H9 (cell line): ENCODE results near the gene RASGRF1. TPM values are rescaled to one million over a fixed set of nuclear protein-coding genes. Genes with fewer than 3 reads are reported as not detected.

ENCODE experiments used
- DNase-seq: peaks from one replicate; pipeline ENCODE4 v3.0.0-alpha.2; 2017
- H2AFZ ChIP-seq: one replicate; pipeline ENCODE4 v1.6.1; 2013; ENCODE audit warnings: mild to moderate bottlenecking, low read length, control low read depth, moderate library complexity
- H2AK5ac ChIP-seq: 2 replicates; pipeline ENCODE4 v1.6.1; 2013; ENCODE audit warnings: low read length, control low read depth, mixed read lengths; ENCODE audit not compliant: insufficient read length
- H2BK120ac ChIP-seq: one replicate; pipeline ENCODE4 v1.6.1; 2013; ENCODE audit warnings: low read depth, mild to moderate bottlenecking, low read length, control low read depth, inconsistent platforms; ENCODE audit not compliant: poor library complexity, severe bottlenecking
- H2BK12ac ChIP-seq: 2 replicates; pipeline ENCODE4 v1.6.1; 2013; ENCODE audit warnings: low read length, control low read depth, mixed read lengths, low read depth; ENCODE audit not compliant: insufficient read length
- H2BK15ac ChIP-seq: 2 replicates; pipeline ENCODE4 v1.6.1; 2013; ENCODE audit warnings: low read depth, low read length, control low read depth
- H2BK20ac ChIP-seq: one replicate; pipeline ENCODE4 v1.6.1; 2013; ENCODE audit warnings: low read depth, mild to moderate bottlenecking, low read length, control low read depth, inconsistent platforms; ENCODE audit not compliant: poor library complexity, severe bottlenecking
- H2BK5ac ChIP-seq: 2 replicates; pipeline ENCODE4 v1.6.1; 2013; ENCODE audit warnings: low read length, control low read depth, mixed read lengths; ENCODE audit not compliant: insufficient read length
- H3K14ac ChIP-seq: 2 replicates; pipeline ENCODE4 v1.6.1; 2013; ENCODE audit warnings: low read length, control low read depth; ENCODE audit not compliant: insufficient read depth
- H3K18ac ChIP-seq: 2 replicates; pipeline ENCODE4 v1.6.1; 2013; ENCODE audit warnings: low read depth, mild to moderate bottlenecking, mixed read lengths, low read length, control low read depth; ENCODE audit not compliant: insufficient read length
- H3K23ac ChIP-seq: 2 replicates; pipeline ENCODE4 v1.6.1; 2013; ENCODE audit warnings: low read length, control low read depth, mixed read lengths, low read depth; ENCODE audit not compliant: insufficient read length
- H3K23me2 ChIP-seq: 2 replicates; pipeline ENCODE4 v1.6.1; 2013; ENCODE audit warnings: low read depth, mild to moderate bottlenecking, mixed read lengths, low read length, control low read depth; ENCODE audit not compliant: insufficient read length, poor library complexity, severe bottlenecking
- H3K27ac ChIP-seq: 2 replicates; pipeline ENCODE4 v1.5.1; 2013; ENCODE audit warnings: low read length, control low read depth, mixed read lengths, low read depth; ENCODE audit not compliant: insufficient read length
- H3K27me3 ChIP-seq: 2 replicates; pipeline ENCODE4 v1.6.1; 2013; ENCODE audit warnings: low read length, control low read depth, inconsistent platforms; ENCODE audit not compliant: insufficient read depth
- H3K4ac ChIP-seq: 2 replicates; pipeline ENCODE4 v1.6.1; 2013; ENCODE audit warnings: low read depth, mild to moderate bottlenecking, control low read depth, inconsistent platforms, low read length, moderate library complexity
- H3K4me1 ChIP-seq: 2 replicates; pipeline ENCODE4 v1.6.1; 2013; ENCODE audit warnings: low read length, control low read depth, inconsistent platforms; ENCODE audit not compliant: insufficient read depth
- H3K4me2 ChIP-seq: 2 replicates; pipeline ENCODE4 v1.6.1; 2013; ENCODE audit warnings: low read length, control low read depth, mixed read lengths; ENCODE audit not compliant: insufficient read length, insufficient read depth
- H3K56ac ChIP-seq: 2 replicates; pipeline ENCODE4 v1.6.1; 2013; ENCODE audit warnings: low read depth, mild to moderate bottlenecking, mixed read lengths, low read length, control low read depth; ENCODE audit not compliant: insufficient read length
- H3K79me1 ChIP-seq: 2 replicates; pipeline ENCODE4 v1.6.1; 2013; ENCODE audit warnings: low read depth, mild to moderate bottlenecking, moderate library complexity, low read length, control low read depth, inconsistent platforms; ENCODE audit not compliant: insufficient read depth, poor library complexity, severe bottlenecking
- H3K79me2 ChIP-seq: 2 replicates; pipeline ENCODE4 v1.6.1; 2013; ENCODE audit warnings: low read length, control low read depth, inconsistent platforms; ENCODE audit not compliant: insufficient read depth
- H3K9ac ChIP-seq: 2 replicates; pipeline ENCODE4 v1.6.1; 2013; ENCODE audit warnings: low read length, control low read depth, mixed read lengths; ENCODE audit not compliant: insufficient read length; ENCODE audit errors: extremely low read depth
- H3K9me3 ChIP-seq: one replicate; pipeline ENCODE4 v1.6.1; 2013; ENCODE audit warnings: low read depth, low read length, inconsistent platforms; ENCODE audit not compliant: control insufficient read depth
- H3T11ph ChIP-seq: one replicate; pipeline ENCODE4 v1.6.1; 2013; ENCODE audit warnings: mild to moderate bottlenecking, low read length, control low read depth, inconsistent platforms
- H4K20me1 ChIP-seq: one replicate; pipeline ENCODE4 v1.6.1; 2013; ENCODE audit not compliant: control insufficient read depth, insufficient read length, insufficient read depth
- H4K5ac ChIP-seq: 2 replicates; pipeline ENCODE4 v1.6.1; 2013; ENCODE audit warnings: low read depth, mild to moderate bottlenecking, mixed read lengths, low read length, control low read depth; ENCODE audit not compliant: insufficient read length
- H4K8ac ChIP-seq: replicated peaks from 2 replicates; pipeline ENCODE4 v1.6.1; 2013; ENCODE audit warnings: low read length, control low read depth, mixed read lengths, low read depth; ENCODE audit not compliant: insufficient read length
- H4K91ac ChIP-seq: 2 replicates; pipeline ENCODE4 v1.6.1; 2013; ENCODE audit warnings: low read depth, mild to moderate bottlenecking, moderate library complexity, mixed read lengths, low read length, control low read depth; ENCODE audit not compliant: insufficient read length
- H3K27ac Mint-ChIP-seq, 3 experiments: 2 replicates in 2 of 3; 3 replicates in 1 of 3; pipeline ENCODE4 v1.8.0; 2020 to 2021; ENCODE audit warnings: mixed read lengths in 3 of 3, mild to moderate bottlenecking in 1 of 3, moderate library complexity in 1 of 3
- H3K27me3 Mint-ChIP-seq: 2 replicates; pipeline ENCODE4 v1.8.0; 2021; ENCODE audit warnings: low read depth, mild to moderate bottlenecking, moderate library complexity, mixed read lengths
- H3K36me3 Mint-ChIP-seq, 3 experiments: 2 replicates in 2 of 3; 3 replicates in 1 of 3; pipeline ENCODE4 v1.8.0; 2020 to 2021; ENCODE audit warnings: low read depth in 3 of 3, mixed read lengths in 3 of 3; ENCODE audit not compliant: insufficient read depth in 1 of 3
- H3K4me1 Mint-ChIP-seq, 2 experiments: 2 replicates each; pipeline ENCODE4 v1.8.0; 2020; ENCODE audit warnings: mixed read lengths in 2 of 2
- H3K4me3 Mint-ChIP-seq, 2 experiments: 2 replicates in 1 of 2; 3 replicates in 1 of 2; pipeline ENCODE4 v1.8.0; 2020 to 2021; ENCODE audit warnings: mild to moderate bottlenecking in 2 of 2, mixed read lengths in 2 of 2, moderate library complexity in 1 of 2
- H3K9me3 Mint-ChIP-seq, 2 experiments: 2 replicates in 1 of 2; 3 replicates in 1 of 2; pipeline ENCODE4 v1.8.0; 2020; ENCODE audit warnings: mild to moderate bottlenecking in 2 of 2, mixed read lengths in 2 of 2, moderate library complexity in 1 of 2
- CTCF ChIP-seq: fragments of 200-600 bp; sonication (generic); conservative IDR thresholded peaks from 3 replicates; pipeline ENCODE4 v1.8.0; 2021; ENCODE audit warnings: antibody characterized with exemption, mild to moderate bottlenecking
- WGBS: extraction: QIAGEN DNeasy Blood & Tissue Kit; methylation state at CpG from one replicate; pipeline ENCODE4 v1.1.7; 2013; ENCODE audit warnings: missing lambda C conversion rate, low lambda C conversion rate, mixed read lengths; ENCODE audit not compliant: insufficient read length; ENCODE audit errors: extremely low coverage; 5-methylcytosine and 5-hydroxymethylcytosine counted together
- total RNA-seq: library from RNA; stranded (reverse); gene quantifications from 2 replicates; pipeline ENCODE4 v1.2.1, GENCODE V29; 2021

Gene RASGRF1
- total RNA-seq, 1 experiment from 2014 or later: 0.48 TPM

- Histone ChIP-seq H3K14ac (no peak overlapping the region), H3K27ac (no peak overlapping the region), H3K18ac (no peak overlapping the region), H3K9ac (no peak overlapping the region), H4K5ac (no peak overlapping the region), H3K23me2 (no peaks in the 10 kb centered on the region), H3K23ac (no peak overlapping the region), H3K4me2 (no peak overlapping the region), H2BK5ac (no peak overlapping the region), H3K9me3 (no peaks in the 10 kb centered on the region), H2AFZ (no peak overlapping the region), H2AK5ac (no peak overlapping the region), H3K79me2 (no peaks in the 10 kb centered on the region), H4K91ac (no peak overlapping the region), H2BK15ac (no peak overlapping the region), H3K4ac (no peak overlapping the region), H3K27me3 (no peaks in the 10 kb centered on the region; the same call in 1 of the 2 replicates), H3K4me1 (no peaks in the 10 kb centered on the region), H3K79me1 (no peaks in the 10 kb centered on the region), H3K56ac (no peak overlapping the region), H4K8ac (no peak overlapping the region), H3T11ph (no peak overlapping the region), H4K20me1 (no peaks in the 10 kb centered on the region), H2BK20ac (no peak overlapping the region), H2BK120ac (no peak overlapping the region), H2BK12ac (no peak overlapping the region)
- no peaks in the 10 kb centered on the region for H3K36me3 Mint-ChIP-seq
- H3K4me3 Mint-ChIP-seq: no peak overlapping the region
- no peak for DNase-seq
- no CpG with 5 or more reads among the region's 2 CpGs for WGBS
- no peak overlapping the region for H3K27ac Mint-ChIP-seq
- TF ChIP-seq CTCF: no peak
- H3K4me1 Mint-ChIP-seq: peaks cover 0 to 2% of the 10 kb centered on the region in 2 experiments; a peak in 1 of 4 replicates
- H3K9me3 Mint-ChIP-seq: no peaks in the 10 kb centered on the region
- H3K27me3 Mint-ChIP-seq: peaks cover 40% of the 10 kb centered on the region
These were observed 80.3 kb downstream of the RASGRF1 start for GRCh38 chr15:79010278-79010677.
